MCF 10A (cell line): ENCODE data around the gene TCF12. TPM values are rescaled to one million over a fixed set of nuclear protein-coding genes. Genes with fewer than 3 reads are reported as not detected.
A peak's percentile ranks its signal among the peaks of the same experiment; 100 is the strongest.

Experiments
- Bru-seq: library from RNA; stranded (reverse); fragments of 400-500 nt; gene quantifications from one replicate; lab custom pipeline; 2021; lab: Mats Ljungman, UMichigan
- BruChase-seq, 2 experiments: library from RNA; stranded (reverse); fragments of 400-500 nt; gene quantifications; one replicate each; lab custom pipeline; 2021; lab: Mats Ljungman, UMichigan
- BruUV-seq: library from RNA; stranded (reverse); fragments of 400-500 nt; replicated peaks from 2 replicates; lab custom pipeline; 2021; lab: Mats Ljungman, UMichigan
- CTCF ChIA-PET: fragments of 300-600 bp; sonication (Branson Sonifier 250); formaldehyde crosslinking; extraction: SDS; loops from one replicate; lab custom pipeline; 2021; ENCODE audit warnings: antibody characterized with exemption, inconsistent platforms; lab: Yijun Ruan, JAX
- POLR2A ChIA-PET: fragments of 300-600, 350-650 bp; sonication (Branson Sonifier 250); formaldehyde crosslinking; extraction: SDS; loops from one replicate; lab custom pipeline; 2020; ENCODE audit warnings: antibody characterized with exemption, inconsistent platforms; lab: Yijun Ruan, JAX
- DNase-seq: peaks from one replicate; pipeline ENCODE4 v3.0.0-alpha.2; 2018; ENCODE audit not compliant: unreplicated experiment
- H3K27ac Mint-ChIP-seq: one replicate; pipeline ENCODE4 v1.8.0; 2022; ENCODE audit warnings: mild to moderate bottlenecking, low read depth, mixed read lengths; ENCODE audit not compliant: unreplicated experiment
- H3K27me3 Mint-ChIP-seq: one replicate; pipeline ENCODE4 v1.8.0; 2022; ENCODE audit warnings: mixed read lengths; ENCODE audit not compliant: insufficient read depth, unreplicated experiment
- H3K36me3 Mint-ChIP-seq: one replicate; pipeline ENCODE4 v1.8.0; 2022; ENCODE audit warnings: mild to moderate bottlenecking, moderate library complexity, mixed read lengths; ENCODE audit not compliant: insufficient read depth, unreplicated experiment
- H3K4me1 Mint-ChIP-seq: one replicate; pipeline ENCODE4 v1.8.0; 2022; ENCODE audit warnings: mixed read lengths; ENCODE audit not compliant: insufficient read depth, unreplicated experiment
- H3K4me3 Mint-ChIP-seq: one replicate; pipeline ENCODE4 v1.8.0; 2022; ENCODE audit warnings: mild to moderate bottlenecking, moderate library complexity, mixed read lengths; ENCODE audit not compliant: unreplicated experiment
- H3K9me3 Mint-ChIP-seq: one replicate; pipeline ENCODE4 v1.8.0; 2022; ENCODE audit warnings: mixed read lengths; ENCODE audit not compliant: unreplicated experiment
- intact Hi-C: fragments of 100-400 bp; cut with micrococcal nuclease; formaldehyde crosslinking; loops from 2 replicates; pipeline ENCODE4 v1.14.1; 2022
- long read RNA-seq: library from polyadenylated mRNA; stranded (forward); transcript quantifications from one replicate; pipeline ENCODE4 v2.0.0, GENCODE V29; 2022
- total RNA-seq: library from RNA; stranded (reverse); gene quantifications from 2 replicates; pipeline ENCODE4 v1.2.3, GENCODE V29; 2022
- TF ChIP-seq, protein P1 (sequence below): fragments of 200-600 bp; IDR thresholded peaks from one replicate; pipeline ENCODE4 v1.8.0; 2022; ENCODE audit warnings: antibody characterized with exemption, mild to moderate bottlenecking; ENCODE audit not compliant: unreplicated experiment

TCF12 gene
- total RNA-seq (140 and 163 TPM in 2 replicates), Bru-seq, nascent RNA (percentile 90 among the genes with signal in this experiment), BruChase-seq, experiment 1, labeled RNA remaining after a 6-hour chase (percentile 78 among the genes with signal in this experiment), BruChase-seq, experiment 2, labeled RNA remaining after a 2-hour chase (percentile 81 among the genes with signal in this experiment)
- long read RNA-seq, full-length matches to known transcripts: 104 of 175 reads
- long read RNA-seq, partial matches to known transcripts: 30 of 175 reads
- long read RNA-seq, other reads (novel, unspliced or antisense): 41 of 175 reads

- Mint-ChIP-seq H3K27me3 (no peaks in the 10 kb centered on the region), H3K4me1 (peaks cover 6% of the 10 kb centered on the region), H3K27ac (peak within 1 kb of the TSS; percentile 76), H3K36me3 (peaks cover 21% of the 10 kb centered on the region), H3K9me3 (no peaks in the 10 kb centered on the region), H3K4me3 (peak within 1 kb of the TSS; percentile 85)
- intact Hi-C loops: loop anchor here (1.0 to 5.0 kb wide), 5 partner anchors 31 to 389 kb away; no protein-coding TSS in a partner anchor
- ChIA-PET CTCF (interaction anchor here (0.5 to 2.0 kb wide), 21 partner anchors 11 to 424 kb away, joined by 3 to 10 read pairs (median 3); no protein-coding TSS in a partner anchor), POLR2A (interaction anchor here (0.6 to 3.9 kb wide), 28 partner anchors 9 to 319 kb away, joined by 3 to 88 read pairs (median 4); partner anchors contain the start of gene ZNF280D)
- BruUV-seq: TSS peak; percentile 55
- DNase-seq: peak; percentile 93
- TF ChIP-seq, protein P1, sequence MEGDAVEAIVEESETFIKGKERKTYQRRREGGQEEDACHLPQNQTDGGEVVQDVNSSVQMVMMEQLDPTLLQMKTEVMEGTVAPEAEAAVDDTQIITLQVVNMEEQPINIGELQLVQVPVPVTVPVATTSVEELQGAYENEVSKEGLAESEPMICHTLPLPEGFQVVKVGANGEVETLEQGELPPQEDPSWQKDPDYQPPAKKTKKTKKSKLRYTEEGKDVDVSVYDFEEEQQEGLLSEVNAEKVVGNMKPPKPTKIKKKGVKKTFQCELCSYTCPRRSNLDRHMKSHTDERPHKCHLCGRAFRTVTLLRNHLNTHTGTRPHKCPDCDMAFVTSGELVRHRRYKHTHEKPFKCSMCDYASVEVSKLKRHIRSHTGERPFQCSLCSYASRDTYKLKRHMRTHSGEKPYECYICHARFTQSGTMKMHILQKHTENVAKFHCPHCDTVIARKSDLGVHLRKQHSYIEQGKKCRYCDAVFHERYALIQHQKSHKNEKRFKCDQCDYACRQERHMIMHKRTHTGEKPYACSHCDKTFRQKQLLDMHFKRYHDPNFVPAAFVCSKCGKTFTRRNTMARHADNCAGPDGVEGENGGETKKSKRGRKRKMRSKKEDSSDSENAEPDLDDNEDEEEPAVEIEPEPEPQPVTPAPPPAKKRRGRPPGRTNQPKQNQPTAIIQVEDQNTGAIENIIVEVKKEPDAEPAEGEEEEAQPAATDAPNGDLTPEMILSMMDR: peak; percentile 41
Observed at GRCh38 chr15:56918046-56918938, at the start of gene TCF12. Gene TCF12, plus strand, starts transcription at chr15:56918644. Its CDS starts 1,270 bp downstream, at chr15:56919914.

DNA sequence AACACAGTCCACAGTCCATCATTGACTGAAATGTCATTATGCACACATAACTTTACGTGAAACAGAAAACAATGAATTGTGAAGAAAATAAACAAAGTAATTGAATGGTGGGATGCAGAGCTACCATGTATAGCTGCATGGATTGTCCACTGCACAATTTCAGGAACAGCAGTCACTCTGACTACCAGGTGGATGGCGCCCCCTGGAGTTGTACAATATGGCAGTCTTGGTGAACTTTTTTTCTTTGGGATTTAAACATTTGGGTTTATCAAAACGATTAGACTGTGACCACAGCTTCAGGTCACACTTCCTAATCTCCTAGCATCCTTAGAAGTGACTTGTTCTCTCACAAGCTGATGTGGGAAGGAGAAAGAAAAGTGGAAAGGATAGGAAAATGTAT is 48.9 kb upstream of the TCF12 start:
- peak; percentile 52 for DNase-seq
- TF ChIP-seq, protein P1: peak; percentile 42
- intact Hi-C loops: loop anchor here (1.0 kb wide), 1 partner anchor 373 kb away; no protein-coding TSS in a partner anchor

GRCh38 chr15:56871185-56871584 is 47.3 kb upstream of the TCF12 start:
- H3K4me3 Mint-ChIP-seq: no peak overlapping the region
- TF ChIP-seq, protein P1: no peak
- intact Hi-C loops: no loop called here
- H3K9me3 Mint-ChIP-seq: no peaks in the 10 kb centered on the region
- H3K4me1 Mint-ChIP-seq: peaks cover 6% of the 10 kb centered on the region
- H3K27ac Mint-ChIP-seq: peak overlapping the region; percentile 52
- ChIA-PET POLR2A (interaction anchor here (0.6 to 2.1 kb wide), 7 partner anchors 11 to 242 kb away, joined by 3 to 7 read pairs (median 4); no protein-coding TSS in a partner anchor), CTCF (interaction anchor here (0.6 to 1.4 kb wide), 6 partner anchors 44 to 348 kb away, joined by 3 to 6 read pairs (median 4); no protein-coding TSS in a partner anchor)
- peak; percentile 55 for DNase-seq
- H3K27me3 Mint-ChIP-seq: no peaks in the 10 kb centered on the region
- no peaks in the 10 kb centered on the region for H3K36me3 Mint-ChIP-seq
- BruUV-seq: no TSS peak

More for the DNA sequence above, 48.9 kb upstream of the TCF12 start:
- H3K27me3 Mint-ChIP-seq: no peaks in the 10 kb centered on the region
- no peaks in the 10 kb centered on the region for H3K36me3 Mint-ChIP-seq
- POLR2A ChIA-PET: interaction anchor here (0.6 to 1.0 kb wide), 5 partner anchors 13 to 592 kb away, joined by 3 read pairs; no protein-coding TSS in a partner anchor
- BruUV-seq: no TSS peak
- CTCF ChIA-PET: interaction anchor here (0.6 to 1.2 kb wide), 12 partner anchors 13 to 444 kb away, joined by 3 to 6 read pairs (median 3); partner anchors contain the start of gene TCF12
- H3K4me3 Mint-ChIP-seq: no peak overlapping the region
- H3K4me1 Mint-ChIP-seq: peaks cover 6% of the 10 kb centered on the region
- H3K27ac Mint-ChIP-seq: no peak overlapping the region
- no peaks in the 10 kb centered on the region for H3K9me3 Mint-ChIP-seq
